Pancreas (tissue), 10 donors: ENCODE measurements around the gene SH3BGRL2. TPM values are rescaled to one million over a fixed set of nuclear protein-coding genes. Genes with fewer than 3 reads are reported as not detected.
"Not testable (repeated sequence)": the region's sequence is repeated elsewhere in the genome, so short reads cannot be mapped to it uniquely, and the experiment has no call there.

Experiments used
- ATAC-seq, 4 donors: fragments of 200-7000 bp; cut with Tn5 transposase; one replicate each; pipeline versions ENCODE4 v1.8.0 to v1.9.1; 2020; ENCODE audit warnings: mild to moderate bottlenecking in 4 of 4, moderate library complexity in 4 of 4
- DNase-seq, 6 donors: peaks; one replicate each; pipeline ENCODE4 v3.0.0-alpha.2; 2020
- FAIRE-seq: peaks from 2 replicates; lab custom pipeline; 2012; peaks lifted over from hg19 to GRCh38; lab: Jason Lieb, UNC
- H3K27ac ChIP-seq, 4 donors: fragments of 200-600 bp; sonication (generic); 1 replicate in 3 of 4; 2 replicates in 1 of 4; pipeline versions ENCODE4 v1.5.0 to v1.8.0; 2020
- H3K27me3 ChIP-seq, 4 donors: fragments of 200-600 bp; one replicate each; pipeline ENCODE4 v1.8.0; 2021
- H3K36me3 ChIP-seq, 3 donors: fragments of 200-600 bp; sonication (generic) in 1 of 3; one replicate each; pipeline versions ENCODE4 v1.5.0 to v1.8.0; 2020 to 2021
- H3K4me1 ChIP-seq, 3 donors: fragments of 200-600 bp; one replicate each; pipeline ENCODE4 v1.8.0; 2021
- H3K4me3 ChIP-seq, 4 donors: fragments of 200-600 bp; sonication (generic) in 2 of 4; one replicate each; pipeline versions ENCODE4 v1.5.0 to v1.8.0; 2020 to 2021
- H3K9me3 ChIP-seq, 4 donors: fragments of 200-600 bp; one replicate each; pipeline ENCODE4 v1.8.0; 2021
- WGBS, 2 donors: extraction: QIAGEN DNeasy Blood & Tissue Kit; methylation state at CpG; one replicate each; pipeline ENCODE4 v1.1.7; 2013; 5-methylcytosine and 5-hydroxymethylcytosine counted together
- intact Hi-C, 3 donors: fragments of 100-400 bp; cut with DNase I; formaldehyde crosslinking; loops; one replicate each; pipeline versions ENCODE4 v1.11.1 to v1.14.2; 2022
- polyA plus RNA-seq, 2 donors: library from polyadenylated mRNA; stranded (reverse); fragments of 200-250 nt; gene quantifications; one replicate each; pipeline ENCODE4 v1.2.3, GENCODE V29; 2013
- total RNA-seq, 6 donors: library from RNA; stranded (reverse); fragmentation: NEBNext Ultra II Directional in 4 of 6; extraction: Animal tissue kit (Norgen Biotek cat#: 25700) in 4 of 6; gene quantifications; one replicate each; pipeline versions ENCODE4 v1.2.1 to v1.2.4, GENCODE V29; 2021 to 2023
- TF ChIP-seq, protein P1 (sequence below), 4 donors: fragments of 200-600 bp; sonication (generic) in 3 of 4; IDR thresholded peaks; one replicate each; pipeline versions ENCODE4 v1.5.0 to v1.8.0; 2021; ENCODE audit warnings: antibody characterized with exemption in 4 of 4
- donor health status: healthy with polysubstance abuse.
- donor health status: DM: no; HTN: no; CAD: no; lungs with moderate emphysema.
- donor health status: DM: no; HTN: no; CAD: no.
- donor health status: control.
- donor health status: control.
- donor health status: Bipolar disorder and iron deficiency.
- donor health status: DM: yes; HTN: yes; CAD: no.
- donor health status: DM: no; HTN: no; CAD: no.
- donor health status: DM: no; HTN: no; CAD: no.
- donor health status: DM: yes; HTN: yes; CAD: no.

SH3BGRL2 gene
- total and polyA plus RNA-seq, 8 donors, result 6.1 to 22.1 (median 11.8) TPM

DNA sequence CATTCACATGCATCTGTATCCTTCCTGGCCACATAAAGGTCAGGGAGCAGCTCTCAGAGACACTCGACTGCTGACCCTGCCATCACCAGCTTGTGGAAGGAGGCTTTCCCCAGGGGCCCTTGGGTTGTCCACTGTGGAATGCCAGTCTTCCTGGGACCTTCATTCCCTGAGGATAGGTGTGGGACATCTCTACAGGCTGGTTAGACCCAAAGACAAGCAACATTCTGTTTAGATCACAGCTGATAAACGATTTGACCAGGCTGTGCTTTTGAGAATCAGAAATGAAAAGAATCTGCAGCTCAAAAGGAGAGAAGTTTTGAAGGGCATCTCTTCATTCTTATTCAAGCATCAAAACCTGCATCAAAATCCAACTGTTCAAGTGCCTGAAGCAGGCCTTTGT lies 18.2 kb upstream of the SH3BGRL2 start:
- Histone ChIP-seq H3K27me3 (no peaks in the 10 kb centered on the region), H3K4me3 (no peak overlapping the region), H3K36me3 (no peaks in the 10 kb centered on the region), H3K9me3 (no peaks in the 10 kb centered on the region), H3K4me1 (peaks cover 8 to 16% (median 10%) of the 10 kb centered on the region in 3 donors), H3K27ac (no peak overlapping the region)
- intact Hi-C loops, result no loop called here
- ATAC-seq (no peak), FAIRE-seq (no peak), DNase-seq (no peak)
- TF ChIP-seq, protein P1, sequence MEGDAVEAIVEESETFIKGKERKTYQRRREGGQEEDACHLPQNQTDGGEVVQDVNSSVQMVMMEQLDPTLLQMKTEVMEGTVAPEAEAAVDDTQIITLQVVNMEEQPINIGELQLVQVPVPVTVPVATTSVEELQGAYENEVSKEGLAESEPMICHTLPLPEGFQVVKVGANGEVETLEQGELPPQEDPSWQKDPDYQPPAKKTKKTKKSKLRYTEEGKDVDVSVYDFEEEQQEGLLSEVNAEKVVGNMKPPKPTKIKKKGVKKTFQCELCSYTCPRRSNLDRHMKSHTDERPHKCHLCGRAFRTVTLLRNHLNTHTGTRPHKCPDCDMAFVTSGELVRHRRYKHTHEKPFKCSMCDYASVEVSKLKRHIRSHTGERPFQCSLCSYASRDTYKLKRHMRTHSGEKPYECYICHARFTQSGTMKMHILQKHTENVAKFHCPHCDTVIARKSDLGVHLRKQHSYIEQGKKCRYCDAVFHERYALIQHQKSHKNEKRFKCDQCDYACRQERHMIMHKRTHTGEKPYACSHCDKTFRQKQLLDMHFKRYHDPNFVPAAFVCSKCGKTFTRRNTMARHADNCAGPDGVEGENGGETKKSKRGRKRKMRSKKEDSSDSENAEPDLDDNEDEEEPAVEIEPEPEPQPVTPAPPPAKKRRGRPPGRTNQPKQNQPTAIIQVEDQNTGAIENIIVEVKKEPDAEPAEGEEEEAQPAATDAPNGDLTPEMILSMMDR (IDR thresholded peaks at IDR 0.05), result no peak
- WGBS, 2 donors, result 77 to 80% methylated on average over 2 of the region's 2 CpGs

DNA sequence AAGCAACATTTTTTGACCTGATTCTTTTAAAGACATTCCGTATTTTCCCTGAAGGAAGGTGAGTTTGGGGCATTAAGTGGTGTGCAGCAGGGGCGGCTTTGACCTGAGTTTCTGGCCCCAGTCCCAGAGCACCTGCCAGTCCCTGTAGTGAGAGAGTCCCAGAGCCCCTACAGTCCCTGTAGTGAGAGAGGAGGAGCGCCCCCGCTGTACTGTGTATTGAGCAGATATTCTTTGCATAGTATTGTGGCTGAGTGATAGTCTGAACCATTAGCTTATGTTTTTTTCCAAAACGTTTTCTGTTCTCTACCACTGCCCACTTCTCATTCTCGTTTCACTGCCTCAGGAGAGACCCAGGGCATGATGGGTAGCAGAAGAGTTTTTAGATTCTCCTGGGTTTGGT lies 17.2 kb upstream of the SH3BGRL2 start:
- Histone ChIP-seq H3K4me3 (no peak overlapping the region), H3K27ac (no peak overlapping the region), H3K4me1 (peaks cover 8 to 14% (median 11%) of the 10 kb centered on the region in 3 donors), H3K36me3 (no peaks in the 10 kb centered on the region), H3K9me3 (no peaks in the 10 kb centered on the region), H3K27me3 (no peaks in the 10 kb centered on the region)
- ATAC-seq, result no peak
- 82 to 87% methylated on average over 6 of the region's 6 CpGs for WGBS, 2 donors
- no peak for FAIRE-seq
- TF ChIP-seq, protein P1 (IDR thresholded peaks at IDR 0.05), result no peak
- intact Hi-C loops, result no loop called here
- DNase-seq, result no peak

DNA sequence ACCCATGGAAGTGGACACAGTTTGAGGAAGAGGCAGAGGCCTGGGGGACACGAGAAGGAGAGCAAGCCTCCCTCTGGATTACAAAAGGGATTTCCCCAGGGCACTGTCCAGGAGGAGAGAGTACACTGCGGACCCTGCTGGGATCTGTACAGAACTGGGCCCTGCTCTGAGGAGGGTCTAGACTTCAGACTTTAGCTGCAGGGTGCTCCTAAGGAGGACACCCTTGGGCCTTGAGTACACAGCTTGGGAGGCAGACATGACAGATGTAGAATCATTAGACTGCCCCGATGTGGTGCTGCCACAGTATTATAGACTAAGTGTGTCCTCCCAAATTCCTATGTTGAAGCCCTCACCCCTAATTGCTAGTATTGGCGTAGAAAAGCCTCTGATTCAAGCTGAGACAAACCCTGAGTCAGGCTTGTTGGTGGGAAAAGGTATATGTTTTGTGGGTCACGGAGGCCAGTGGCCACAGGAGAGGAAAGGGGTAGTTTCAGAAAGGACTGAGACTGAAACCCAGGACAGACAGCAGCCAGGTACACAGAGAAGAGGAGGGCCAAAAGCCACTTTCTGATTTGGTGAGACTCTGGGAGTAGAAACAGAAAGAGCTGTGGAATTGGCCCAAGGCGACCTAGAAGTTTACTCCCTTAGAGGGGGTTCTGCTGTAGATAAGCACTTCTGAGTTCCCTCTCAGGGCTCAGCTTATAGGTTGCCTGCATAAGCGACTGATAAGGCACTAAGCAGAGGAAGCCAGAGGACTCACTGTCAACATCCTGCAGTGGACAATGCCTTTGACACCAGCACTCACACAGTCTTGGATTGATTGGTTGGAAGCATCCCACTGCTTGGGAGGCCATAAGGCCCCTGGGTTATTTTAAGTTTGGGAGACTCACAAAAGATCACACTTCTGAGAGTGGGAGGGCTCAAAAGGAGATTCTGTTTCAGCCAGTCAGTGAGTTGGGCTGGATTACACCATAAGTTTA lies 16.5 kb upstream of the SH3BGRL2 start:
- DNase-seq (no peak), ATAC-seq (peak in 1 of 4 donors; percentile 36), FAIRE-seq (no peak)
- WGBS, 2 donors, result 78 to 83% methylated on average over 7 of the region's 7 CpGs
- H3K27me3 ChIP-seq, result no peaks in the 10 kb centered on the region
- no peaks in the 10 kb centered on the region for H3K36me3 ChIP-seq
- no peak overlapping the region for H3K4me3 ChIP-seq
- peaks cover 8 to 13% (median 11%) of the 10 kb centered on the region in 3 donors for H3K4me1 ChIP-seq
- no peak overlapping the region for H3K27ac ChIP-seq
- TF ChIP-seq, protein P1 (IDR thresholded peaks at IDR 0.05), result no peak
- intact Hi-C loops, result no loop called here
- H3K9me3 ChIP-seq, result no peaks in the 10 kb centered on the region

DNA sequence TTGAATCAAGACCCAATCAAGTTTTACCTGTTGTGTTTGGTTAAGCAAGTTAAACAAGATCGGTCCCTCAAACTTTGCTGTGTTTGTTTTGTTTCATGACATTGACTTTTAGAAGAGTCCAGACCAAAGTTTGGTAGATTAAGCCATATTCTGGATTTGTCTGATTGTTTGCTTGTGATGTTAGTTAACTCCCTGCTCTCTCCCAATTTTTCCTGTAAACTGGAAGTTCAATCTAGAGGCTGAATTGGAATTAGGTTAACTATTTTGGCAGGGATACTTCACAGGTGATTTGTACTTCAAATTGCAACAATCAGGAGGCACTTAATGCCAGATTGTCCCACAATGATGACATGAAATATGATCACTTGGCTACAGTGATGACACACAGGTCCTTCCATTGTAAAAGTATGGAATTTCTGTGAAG lies 13.6 kb upstream of the SH3BGRL2 start:
- no peak for FAIRE-seq
- Histone ChIP-seq H3K4me3 (no peak overlapping the region), H3K27me3 (no peaks in the 10 kb centered on the region), H3K9me3 (no peaks in the 10 kb centered on the region), H3K36me3 (no peaks in the 10 kb centered on the region), H3K27ac (peak overlapping the region in 1 of 4 donors; percentile 6), H3K4me1 (peaks cover 8 to 13% (median 11%) of the 10 kb centered on the region in 3 donors)
- peak in 2 of 4 donors; percentile 46 to 56 for ATAC-seq
- no peak for DNase-seq
- TF ChIP-seq, protein P1 (IDR thresholded peaks at IDR 0.05), result no peak
- intact Hi-C loops, result no loop called here
- WGBS, 2 donors, result 13 to 24% methylated on average over 1 of the region's 1 CpG

DNA sequence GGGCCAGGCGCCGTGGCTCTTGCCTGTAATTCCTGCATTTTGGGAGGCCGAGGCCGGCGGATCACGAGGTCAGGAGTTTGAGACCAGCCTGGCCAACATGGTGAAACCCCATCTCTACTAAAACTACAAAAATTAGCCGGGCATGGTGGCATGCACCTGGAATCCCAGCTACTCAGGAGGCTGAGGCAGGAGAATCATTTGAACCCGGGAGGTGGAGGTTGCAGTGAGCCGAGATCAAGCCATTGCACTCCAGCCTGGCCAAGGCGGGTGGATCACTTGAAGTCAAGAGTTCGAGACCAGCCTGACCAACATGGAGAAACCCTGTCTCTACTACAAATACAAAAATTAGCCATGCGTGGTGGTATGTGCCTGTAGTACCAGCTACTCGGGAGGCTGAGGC lies 12.7 kb upstream of the SH3BGRL2 start:
- H3K27ac ChIP-seq, FAIRE-seq, ATAC-seq, H3K36me3 ChIP-seq, DNase-seq, H3K27me3 ChIP-seq, H3K9me3 ChIP-seq, H3K4me3 ChIP-seq, intact Hi-C loops: not testable (repeated sequence)
- peaks cover 8 to 13% (median 11%) of the 10 kb centered on the region in 3 donors for H3K4me1 ChIP-seq
- WGBS, 2 donors, result 83 to 92% methylated on average over 13 of the region's 13 CpGs
